C4-2B (cell line): ENCODE results near the gene C16orf90.

Experiments used
- H3K27ac ChIP-seq: fragments of 450-650 bp; 2 replicates; pipeline ENCODE4 v1.5.1; 2017
- ZFX ChIP-seq: fragments of 450-650 bp; IDR thresholded peaks from 2 replicates; pipeline ENCODE4 v1.6.1; 2017
- TF ChIP-seq, protein P1 (sequence below): fragments of 450-650 bp; conservative IDR thresholded peaks from 2 replicates; pipeline ENCODE4 v1.5.1; 2017; ENCODE audit warnings: mild to moderate bottlenecking

Gene C16orf90

DNA sequence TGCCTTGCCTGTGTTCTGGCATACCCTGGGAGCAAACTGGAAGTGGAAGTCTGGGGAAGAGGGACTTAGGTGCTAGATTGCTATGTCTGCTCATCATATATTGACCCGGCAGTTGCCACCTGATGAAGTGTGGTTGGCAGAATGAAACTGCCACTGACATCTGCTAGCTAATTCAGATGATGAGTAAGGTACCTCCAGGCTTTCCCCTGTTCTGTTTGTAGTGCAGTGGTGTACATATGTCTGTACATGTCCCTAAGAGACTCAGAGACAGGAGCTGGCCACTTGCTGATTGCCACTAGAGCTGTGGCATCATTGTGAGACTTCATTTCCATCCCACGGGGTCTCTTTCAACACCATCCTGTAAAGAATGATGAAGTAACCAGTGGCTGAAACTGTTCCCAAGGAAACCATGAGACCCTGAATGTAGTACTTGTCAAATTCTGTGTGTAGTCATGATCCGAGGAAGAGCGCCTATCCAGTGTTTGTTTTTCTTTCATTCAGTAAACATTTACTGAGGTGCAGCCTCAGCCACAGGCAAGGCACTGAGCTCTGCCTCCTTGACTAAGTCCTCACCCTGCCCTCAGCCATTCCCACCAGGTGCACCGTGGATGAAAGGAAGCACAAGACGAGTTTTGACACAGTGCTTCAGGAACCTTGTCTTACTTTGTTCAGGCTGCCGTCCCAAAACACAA, 18.7 kb upstream of the C16orf90 start:
- H3K27ac ChIP-seq = no peak overlapping the region

DNA sequence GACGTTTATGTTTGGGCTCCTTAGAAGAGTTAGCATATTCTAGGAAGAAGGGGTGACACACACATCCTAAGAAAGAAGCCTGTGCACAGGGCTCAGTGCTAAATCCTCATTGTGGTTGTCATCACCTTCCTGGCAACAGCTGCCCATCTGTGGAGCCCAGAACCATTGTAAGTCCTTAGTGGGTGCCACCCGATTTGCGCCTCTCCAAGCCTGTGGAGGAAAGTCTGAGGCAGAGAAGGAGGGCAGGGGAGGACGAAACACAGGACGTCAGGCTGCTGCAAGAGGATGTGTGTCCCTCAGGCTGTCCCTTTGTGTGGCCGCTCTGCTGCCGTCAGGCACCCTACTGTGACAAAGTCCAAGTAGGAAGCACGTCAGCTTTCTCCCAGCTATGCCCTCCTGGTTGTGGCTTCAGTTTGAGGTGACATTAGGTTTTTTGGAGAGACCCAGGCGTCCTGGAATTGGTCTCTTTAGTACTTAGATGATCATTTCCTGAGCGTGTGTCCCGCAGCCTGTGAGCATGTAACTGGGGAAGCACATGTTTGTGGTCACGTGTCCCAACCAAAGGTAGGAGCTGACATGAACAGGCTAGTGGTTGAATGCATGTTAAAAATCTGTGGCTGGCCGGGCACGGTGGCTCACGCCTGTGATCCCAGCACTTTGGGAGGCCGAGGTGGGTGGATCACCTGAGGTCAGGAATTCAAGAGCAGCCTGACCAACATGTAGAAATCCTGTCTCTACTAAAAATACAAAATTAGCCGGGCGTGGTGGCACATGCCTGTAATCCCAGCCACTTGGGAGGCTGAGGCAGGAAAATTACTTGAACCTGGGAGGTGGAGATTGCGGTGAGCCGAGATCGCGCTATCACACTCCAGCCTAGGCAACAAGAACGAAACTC, 16.2 kb upstream of the C16orf90 start:
- no peak for TF ChIP-seq ZFX
- TF ChIP-seq, protein P1, sequence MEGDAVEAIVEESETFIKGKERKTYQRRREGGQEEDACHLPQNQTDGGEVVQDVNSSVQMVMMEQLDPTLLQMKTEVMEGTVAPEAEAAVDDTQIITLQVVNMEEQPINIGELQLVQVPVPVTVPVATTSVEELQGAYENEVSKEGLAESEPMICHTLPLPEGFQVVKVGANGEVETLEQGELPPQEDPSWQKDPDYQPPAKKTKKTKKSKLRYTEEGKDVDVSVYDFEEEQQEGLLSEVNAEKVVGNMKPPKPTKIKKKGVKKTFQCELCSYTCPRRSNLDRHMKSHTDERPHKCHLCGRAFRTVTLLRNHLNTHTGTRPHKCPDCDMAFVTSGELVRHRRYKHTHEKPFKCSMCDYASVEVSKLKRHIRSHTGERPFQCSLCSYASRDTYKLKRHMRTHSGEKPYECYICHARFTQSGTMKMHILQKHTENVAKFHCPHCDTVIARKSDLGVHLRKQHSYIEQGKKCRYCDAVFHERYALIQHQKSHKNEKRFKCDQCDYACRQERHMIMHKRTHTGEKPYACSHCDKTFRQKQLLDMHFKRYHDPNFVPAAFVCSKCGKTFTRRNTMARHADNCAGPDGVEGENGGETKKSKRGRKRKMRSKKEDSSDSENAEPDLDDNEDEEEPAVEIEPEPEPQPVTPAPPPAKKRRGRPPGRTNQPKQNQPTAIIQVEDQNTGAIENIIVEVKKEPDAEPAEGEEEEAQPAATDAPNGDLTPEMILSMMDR = no peak
- no peak overlapping the region for H3K27ac ChIP-seq

More for the DNA sequence above, 18.7 kb upstream of the C16orf90 start:
- no peak for TF ChIP-seq ZFX
- TF ChIP-seq, protein P1 = no peak

DNA sequence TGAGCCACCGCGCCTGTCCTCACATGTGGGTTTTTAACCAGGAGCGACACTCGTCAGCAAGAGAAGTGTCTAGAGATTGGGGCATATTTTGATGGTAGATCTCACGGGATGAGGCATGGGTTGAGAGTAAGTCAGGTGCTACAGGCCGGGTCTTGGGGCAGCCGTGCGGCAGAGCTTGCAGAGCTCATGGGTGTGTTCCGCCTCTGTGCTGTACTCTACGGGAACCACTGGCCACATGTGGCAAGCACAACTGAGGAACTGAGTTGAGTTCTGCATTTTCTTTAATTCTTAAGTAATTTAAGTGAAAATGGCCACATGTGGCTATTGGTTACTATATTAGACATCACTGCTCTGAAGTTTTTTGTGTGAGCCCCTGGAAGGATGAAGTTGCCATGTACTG, 15.1 kb upstream of the C16orf90 start:
- TF ChIP-seq, protein P1 = no peak
- TF ChIP-seq ZFX = no peak
- no peak overlapping the region for H3K27ac ChIP-seq

DNA sequence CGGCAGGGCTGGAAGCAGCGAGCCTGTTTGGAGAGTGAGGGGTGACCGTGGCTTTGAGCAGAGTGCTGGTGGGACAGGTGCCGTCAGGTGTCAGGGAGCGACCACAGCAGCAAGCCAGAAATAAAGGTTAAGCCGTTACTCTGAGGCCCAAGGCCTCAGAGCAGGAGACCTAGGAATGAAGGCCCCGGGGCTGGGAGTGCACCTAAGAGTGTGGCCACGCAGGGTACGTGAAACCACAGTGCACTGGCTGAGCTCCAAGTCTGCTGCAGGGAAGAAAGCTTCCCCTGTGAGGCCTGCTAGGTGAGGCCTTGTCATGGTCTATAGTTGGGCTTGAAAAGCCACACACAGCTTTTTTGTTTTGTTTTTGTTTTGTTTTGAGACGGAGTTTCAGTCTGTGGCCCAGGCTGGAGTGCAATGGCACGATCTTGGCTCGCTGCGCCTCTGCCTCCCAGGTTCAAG, 14.2 kb upstream of the C16orf90 start:
- no peak overlapping the region for H3K27ac ChIP-seq
- TF ChIP-seq ZFX = no peak
- TF ChIP-seq, protein P1 = no peak

DNA sequence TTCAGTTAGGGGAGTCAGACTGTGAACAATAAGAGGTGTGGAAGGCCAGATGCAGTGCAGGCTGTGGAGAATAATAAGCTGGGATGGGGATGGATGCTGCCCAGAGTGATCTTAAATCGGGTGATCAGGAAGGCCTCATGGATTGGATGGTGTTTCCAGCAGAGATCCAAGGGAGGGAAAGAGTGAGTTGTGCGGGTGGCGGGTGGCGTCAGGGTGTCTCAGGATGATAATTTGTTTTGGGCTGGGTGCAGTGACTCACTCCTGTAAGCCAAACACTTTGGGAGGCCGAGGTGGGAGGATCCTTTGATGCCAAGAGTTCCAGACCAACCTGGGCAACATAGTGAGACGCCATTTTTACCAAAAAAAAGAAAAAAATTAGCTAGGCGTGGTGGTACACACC, 13.4 kb upstream of the C16orf90 start:
- no peak overlapping the region for H3K27ac ChIP-seq

DNA sequence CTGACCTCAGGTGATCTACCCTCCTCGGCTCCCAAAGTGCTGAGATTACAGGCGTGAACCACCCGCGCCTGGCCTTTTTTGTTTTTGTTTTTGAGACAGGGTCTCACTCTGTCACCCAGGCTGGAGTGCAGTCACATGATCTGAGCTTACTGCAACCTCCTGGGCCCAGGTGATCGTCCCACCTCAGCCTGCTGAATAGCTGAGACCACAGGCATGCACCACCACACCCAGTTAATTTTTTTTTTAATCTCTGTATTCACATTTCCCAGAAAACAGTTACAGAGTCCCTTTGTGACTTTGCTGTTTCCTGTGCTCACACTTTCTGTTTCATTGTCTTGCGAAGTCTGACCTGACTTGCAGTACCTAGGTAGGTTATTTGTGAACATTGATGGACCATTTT, 8.2 kb upstream of the C16orf90 start:
- H3K27ac ChIP-seq = no peak overlapping the region
- TF ChIP-seq ZFX = no peak
- TF ChIP-seq, protein P1 = no peak

More for the DNA sequence above, 13.4 kb upstream of the C16orf90 start:
- TF ChIP-seq, protein P1 = no peak
- TF ChIP-seq ZFX = no peak

DNA sequence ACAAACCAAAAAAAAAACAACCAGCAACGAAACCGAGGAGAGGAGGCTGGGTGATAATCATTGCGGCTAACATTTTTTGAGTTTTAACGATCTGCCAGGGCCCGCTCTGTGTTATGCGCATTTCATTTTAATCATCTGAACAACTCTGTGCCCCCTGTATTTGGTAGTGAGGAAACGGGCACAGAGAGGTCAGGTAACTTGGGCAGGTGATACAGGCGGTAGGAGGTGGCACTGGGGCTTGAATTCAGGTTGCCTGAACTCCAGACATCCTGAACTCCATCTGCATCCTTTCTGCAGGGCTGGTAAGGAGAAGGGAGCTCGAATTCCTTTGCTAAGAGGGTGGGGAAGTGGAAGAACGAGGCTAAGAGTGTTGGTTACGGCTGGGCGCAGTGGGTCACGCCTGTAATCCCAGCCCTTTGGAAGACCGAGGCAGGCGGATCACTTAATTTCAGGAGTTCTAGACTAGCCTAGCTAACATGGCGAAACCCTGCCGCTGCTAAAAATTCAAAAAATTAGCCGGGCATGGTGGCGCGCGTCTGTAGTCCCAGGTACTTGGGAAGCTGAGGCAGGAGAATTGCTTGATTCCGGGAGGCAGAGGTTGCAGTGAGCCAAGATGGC, 6.6 kb upstream of the C16orf90 start:
- peak overlapping the region; percentile 72 for H3K27ac ChIP-seq
- TF ChIP-seq, protein P1 = no peak
- TF ChIP-seq ZFX = no peak

DNA sequence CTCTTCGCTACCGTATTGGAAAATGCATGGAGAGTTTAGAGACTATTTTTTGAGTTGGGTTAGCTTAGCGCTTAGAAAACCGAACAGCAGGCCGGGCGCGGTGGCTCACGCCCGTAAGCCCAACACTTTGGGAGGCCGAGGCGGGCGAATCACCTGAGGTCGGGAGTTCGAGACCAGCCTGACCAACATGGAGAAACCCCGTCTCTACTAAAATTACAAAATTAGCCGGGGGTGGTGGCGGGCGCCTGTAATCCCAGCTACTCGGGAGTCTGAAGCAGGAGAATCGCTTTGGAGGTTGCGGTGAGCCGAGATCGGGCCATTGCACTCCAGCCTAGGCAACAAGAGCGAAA, 6.1 kb upstream of the C16orf90 start:
- peak overlapping the region; percentile 72 for H3K27ac ChIP-seq
